Vagina (tissue), 2 donors: Measurements from ENCODE around the gene WDR3. TPM values are rescaled to one million over a fixed set of nuclear protein-coding genes. Genes with fewer than 3 reads are reported as not detected.
"Not testable (repeated sequence)": the region's sequence is repeated elsewhere in the genome, so short reads cannot be mapped to it uniquely, and the experiment has no call there.

Experiments
- DNase-seq, 2 donors: peaks; one replicate each; pipeline ENCODE4 v3.0.0-alpha.2; 2017; ENCODE audit errors: extremely low spot score in 2 of 2
- H3K27ac ChIP-seq: fragments of 200-600 bp; sonication (generic); one replicate; pipeline ENCODE4 v1.5.1; 2019
- H3K27me3 ChIP-seq: fragments of 200-600 bp; sonication (generic); one replicate; pipeline ENCODE4 v1.5.1; 2019
- H3K36me3 ChIP-seq, 2 donors: fragments of 200-600 bp; sonication (generic); one replicate each; pipeline ENCODE4 v1.5.1; 2017 to 2019
- H3K4me1 ChIP-seq: fragments of 200-600 bp; sonication (generic); one replicate; pipeline ENCODE4 v1.5.1; 2019
- H3K4me3 ChIP-seq, 2 donors: fragments of 200-600 bp; sonication (generic); 1 replicate in 1 of 2; 2 replicates in 1 of 2; pipeline ENCODE4 v1.5.1; 2016 to 2019
- H3K9me3 ChIP-seq: fragments of 200-600 bp; sonication (generic); one replicate; pipeline ENCODE4 v1.5.1; 2019
- POLR2A ChIP-seq, 2 donors: fragments of 450-650 bp; IDR thresholded peaks; one replicate each; pipeline ENCODE4 v1.6.1; 2017; ENCODE audit warnings: antibody characterized with exemption in 2 of 2, mild to moderate bottlenecking in 2 of 2, moderate library complexity in 2 of 2
- POLR2AphosphoS5 ChIP-seq, 2 donors: sonication (generic); formaldehyde crosslinking; IDR thresholded peaks; one replicate each; pipeline ENCODE4 v1.9.0; 2017; ENCODE audit warnings: antibody characterized with exemption in 2 of 2, mild to moderate bottlenecking in 2 of 2, low read depth in 1 of 2; ENCODE audit not compliant: insufficient read depth in 1 of 2
- intact Hi-C: fragments of 100-400 bp; cut with DNase I; formaldehyde crosslinking; loops from one replicate; pipeline ENCODE4 v1.15.1; 2023
- total RNA-seq: library from RNA; depleted of rRNA; stranded (reverse); fragments of >200 nt; gene quantifications from one replicate; pipeline ENCODE4 v1.2.3, GENCODE V29; 2016
- TF ChIP-seq, protein P1 (sequence below), 3 experiments: fragments of 450-650 bp in 2 of 3; fragments of 200-600 bp in 1 of 3; sonication (generic) in 1 of 3; IDR thresholded peaks; one replicate each; pipeline ENCODE4 v1.5.1; 2017 to 2019; ENCODE audit warnings: antibody characterized with exemption in 3 of 3, mild to moderate bottlenecking in 2 of 3, moderate library complexity in 2 of 3

WDR3 gene
- total RNA-seq, 1 donor from 2014 or later = 9.3 TPM

DNA sequence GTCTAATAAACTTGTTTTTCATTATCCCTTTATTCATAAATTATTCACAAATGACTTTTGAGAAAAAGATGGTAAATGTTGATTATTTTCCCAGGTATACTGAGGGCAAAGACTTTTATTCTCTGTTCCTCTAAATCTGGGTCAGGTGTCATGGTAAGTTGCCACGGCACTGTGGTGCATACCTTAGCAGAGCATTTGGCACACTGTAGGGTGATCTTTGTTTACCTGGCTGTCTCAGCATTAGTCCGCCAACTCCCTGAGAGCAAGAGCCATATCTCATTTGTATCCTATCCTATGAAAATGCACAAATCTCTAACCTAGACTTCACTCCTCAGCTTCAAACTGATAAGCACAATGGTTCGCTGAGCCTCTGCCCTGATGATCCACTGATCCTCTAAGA, 25.1 kb upstream of the WDR3 start:
- Histone ChIP-seq H3K27me3 (no peaks in the 10 kb centered on the region), H3K36me3 (peaks cover 0 to 32% of the 10 kb centered on the region in 2 donors), H3K4me1 (no peaks in the 10 kb centered on the region), H3K4me3 (no peak overlapping the region), H3K27ac (no peak overlapping the region), H3K9me3 (no peaks in the 10 kb centered on the region)
- DNase-seq = no peak
- TF ChIP-seq, protein P1, sequence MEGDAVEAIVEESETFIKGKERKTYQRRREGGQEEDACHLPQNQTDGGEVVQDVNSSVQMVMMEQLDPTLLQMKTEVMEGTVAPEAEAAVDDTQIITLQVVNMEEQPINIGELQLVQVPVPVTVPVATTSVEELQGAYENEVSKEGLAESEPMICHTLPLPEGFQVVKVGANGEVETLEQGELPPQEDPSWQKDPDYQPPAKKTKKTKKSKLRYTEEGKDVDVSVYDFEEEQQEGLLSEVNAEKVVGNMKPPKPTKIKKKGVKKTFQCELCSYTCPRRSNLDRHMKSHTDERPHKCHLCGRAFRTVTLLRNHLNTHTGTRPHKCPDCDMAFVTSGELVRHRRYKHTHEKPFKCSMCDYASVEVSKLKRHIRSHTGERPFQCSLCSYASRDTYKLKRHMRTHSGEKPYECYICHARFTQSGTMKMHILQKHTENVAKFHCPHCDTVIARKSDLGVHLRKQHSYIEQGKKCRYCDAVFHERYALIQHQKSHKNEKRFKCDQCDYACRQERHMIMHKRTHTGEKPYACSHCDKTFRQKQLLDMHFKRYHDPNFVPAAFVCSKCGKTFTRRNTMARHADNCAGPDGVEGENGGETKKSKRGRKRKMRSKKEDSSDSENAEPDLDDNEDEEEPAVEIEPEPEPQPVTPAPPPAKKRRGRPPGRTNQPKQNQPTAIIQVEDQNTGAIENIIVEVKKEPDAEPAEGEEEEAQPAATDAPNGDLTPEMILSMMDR (IDR thresholded peaks at IDR 0.05) = no peak
- TF ChIP-seq POLR2A (IDR thresholded peaks at IDR 0.05) (no peak), POLR2AphosphoS5 (IDR thresholded peaks at IDR 0.05; ENCODE audit: insufficient read depth in 1 of 2, low read depth in 1 of 2) (no peak)
- intact Hi-C loops = no loop called here

GRCh38 chr1:117905019-117905418, 24.5 kb upstream of the WDR3 start:
- Histone ChIP-seq H3K36me3 (peaks cover 0 to 35% of the 10 kb centered on the region in 2 donors), H3K4me1 (no peaks in the 10 kb centered on the region), H3K9me3 (no peaks in the 10 kb centered on the region), H3K4me3 (no peak overlapping the region), H3K27ac (no peak overlapping the region), H3K27me3 (no peaks in the 10 kb centered on the region)
- intact Hi-C loops = no loop called here
- TF ChIP-seq, protein P1 (IDR thresholded peaks at IDR 0.05) = no peak
- no peak for DNase-seq

- TF ChIP-seq POLR2AphosphoS5 (IDR thresholded peaks at IDR 0.05; ENCODE audit: insufficient read depth in 1 of 2, low read depth in 1 of 2) (no peak), POLR2A (IDR thresholded peaks at IDR 0.05) (no peak)
- TF ChIP-seq, protein P1 (IDR thresholded peaks at IDR 0.05) = no peak
- intact Hi-C loops = no loop called here
- Histone ChIP-seq H3K27ac (no peak overlapping the region), H3K4me1 (no peaks in the 10 kb centered on the region), H3K9me3 (no peaks in the 10 kb centered on the region), H3K27me3 (no peaks in the 10 kb centered on the region), H3K36me3 (peaks cover 0 to 48% of the 10 kb centered on the region in 2 donors), H3K4me3 (no peak overlapping the region)
- DNase-seq = no peak
These were observed 18.5 kb upstream of the WDR3 start for GRCh38 chr1:117911051-117911450.

GRCh38 chr1:117919376-117919775, 10.2 kb upstream of the WDR3 start:
- Histone ChIP-seq H3K36me3 (peaks cover 0 to 41% of the 10 kb centered on the region in 2 donors), H3K9me3 (no peaks in the 10 kb centered on the region), H3K27me3 (no peaks in the 10 kb centered on the region), H3K27ac (no peak overlapping the region), H3K4me3 (no peak overlapping the region), H3K4me1 (no peaks in the 10 kb centered on the region)
- TF ChIP-seq, protein P1 (IDR thresholded peaks at IDR 0.05) = no peak
- TF ChIP-seq POLR2AphosphoS5 (IDR thresholded peaks at IDR 0.05; ENCODE audit: insufficient read depth in 1 of 2, low read depth in 1 of 2) = no peak
- no peak for TF ChIP-seq POLR2A (IDR thresholded peaks at IDR 0.05)
- intact Hi-C loops = no loop called here
- no peak for DNase-seq

GRCh38 chr1:117921991-117922390, 7.5 kb upstream of the WDR3 start:
- intact Hi-C loops = no loop called here
- Histone ChIP-seq H3K4me1 (no peaks in the 10 kb centered on the region), H3K27ac (no peak overlapping the region), H3K27me3 (no peaks in the 10 kb centered on the region), H3K9me3 (no peaks in the 10 kb centered on the region), H3K36me3 (peaks cover 0 to 21% of the 10 kb centered on the region in 2 donors), H3K4me3 (no peak overlapping the region)
- DNase-seq = no peak
- TF ChIP-seq POLR2AphosphoS5 (IDR thresholded peaks at IDR 0.05; ENCODE audit: insufficient read depth in 1 of 2, low read depth in 1 of 2) = no peak
- TF ChIP-seq POLR2A (IDR thresholded peaks at IDR 0.05) = no peak
- TF ChIP-seq, protein P1 (IDR thresholded peaks at IDR 0.05) = no peak

- peaks cover 0 to 15% of the 10 kb centered on the region in 2 donors for H3K36me3 ChIP-seq
- H3K27me3 ChIP-seq, DNase-seq, H3K9me3 ChIP-seq, H3K4me3 ChIP-seq, H3K27ac ChIP-seq, intact Hi-C loops, H3K4me1 ChIP-seq: not testable (repeated sequence)
These were observed 6.8 kb upstream of the WDR3 start for GRCh38 chr1:117922717-117923116.
